Anterior cingulate cortex (tissue), 58 donors: ENCODE results near the gene RPS2.
"Not testable (repeated sequence)": the region's sequence is repeated elsewhere in the genome, so short reads cannot be mapped to it uniquely, and the experiment has no call there.

ENCODE experiments used
- DNase-seq, 58 donors: peaks; one replicate each; lab custom pipeline; 2025; lab: John Stamatoyannopoulos, UW

RPS2 gene

GRCh38 chr16:1964506-1965395, at the start of gene RPS2:
RPS2 (minus strand) TSS chr16:1964826; CDS start chr16:1964625, 201 bp downstream.
- peak; percentile 80 to 100 (median 97) for DNase-seq

GRCh38 chr16:2013527-2013926, 48.9 kb upstream of the RPS2 start:
- no peak for DNase-seq

DNA sequence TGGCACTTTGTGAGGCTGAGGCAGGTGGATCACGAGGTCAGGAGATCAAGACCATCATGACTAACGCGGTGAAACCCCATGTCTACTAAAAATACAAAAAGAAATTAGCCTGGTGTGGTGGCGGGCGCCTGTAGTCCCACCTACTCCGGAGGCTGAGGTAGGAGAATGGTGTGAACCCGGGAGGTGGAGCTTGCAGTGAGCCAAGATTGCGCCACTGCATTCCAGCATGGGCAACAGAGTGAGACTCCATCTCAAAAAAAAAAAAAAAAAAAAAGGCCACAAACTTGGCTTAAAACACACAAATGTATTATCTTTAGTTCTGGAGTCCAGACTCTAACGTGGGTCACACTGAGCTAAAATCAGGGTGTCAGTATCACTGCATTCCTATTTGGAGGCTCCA, 47.1 kb upstream of the RPS2 start:
- DNase-seq = not testable (repeated sequence)

- peak in 56 of 58 donors; percentile 15 to 89 (median 70) for DNase-seq
These were observed 45.3 kb upstream of the RPS2 start, which contains the start of gene ZNF598 for GRCh38 chr16:2009791-2010510. ZNF598 (minus strand) TSS chr16:2009821.

GRCh38 chr16:2009164-2009711, 44.6 kb upstream of the RPS2 start:
- DNase-seq = peak in 2 of 58 donors; percentile 44 to 45

- DNase-seq = no peak
These were observed 44.1 kb upstream of the RPS2 start for GRCh38 chr16:2008631-2009163.

- no peak for DNase-seq
These were observed 43.4 kb upstream of the RPS2 start for GRCh38 chr16:2008009-2008526.

DNA sequence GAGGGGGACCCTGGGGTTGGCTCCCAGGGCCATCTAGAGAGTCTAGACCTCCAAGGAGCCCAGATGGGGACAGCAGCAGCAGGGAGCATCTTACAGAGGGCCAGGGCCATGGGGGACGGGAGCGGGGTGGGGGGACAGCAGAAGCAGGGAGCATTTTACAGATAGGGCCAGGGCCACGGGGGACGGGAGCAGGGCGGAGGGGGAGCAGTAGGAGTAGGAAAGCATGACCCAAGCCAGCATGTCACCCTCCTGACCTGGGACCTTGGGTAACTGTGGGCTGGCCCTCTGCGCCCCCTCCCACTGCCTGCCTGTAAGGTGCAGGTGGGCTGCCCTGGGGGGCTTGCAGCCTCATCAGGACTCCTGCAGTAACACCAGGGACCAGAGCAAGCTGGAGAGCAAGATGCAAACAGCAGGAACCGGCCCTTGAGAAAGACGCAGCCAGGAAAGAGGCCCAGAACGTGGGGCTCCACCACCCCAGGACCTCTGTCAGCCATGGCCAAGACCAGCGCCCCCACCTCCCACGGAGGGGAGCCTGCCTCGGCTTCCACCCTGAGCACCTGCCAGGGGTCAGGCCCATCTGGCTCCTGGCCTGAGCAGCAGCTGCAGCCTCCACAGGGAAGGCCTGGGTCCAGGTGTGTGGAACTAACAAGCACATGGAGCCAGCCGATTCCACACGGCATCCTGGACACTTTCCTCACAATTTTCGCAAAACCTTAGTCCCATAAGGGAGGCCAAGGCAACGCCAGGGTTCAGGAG, 42.6 kb upstream of the RPS2 start:
- DNase-seq = no peak

DNA sequence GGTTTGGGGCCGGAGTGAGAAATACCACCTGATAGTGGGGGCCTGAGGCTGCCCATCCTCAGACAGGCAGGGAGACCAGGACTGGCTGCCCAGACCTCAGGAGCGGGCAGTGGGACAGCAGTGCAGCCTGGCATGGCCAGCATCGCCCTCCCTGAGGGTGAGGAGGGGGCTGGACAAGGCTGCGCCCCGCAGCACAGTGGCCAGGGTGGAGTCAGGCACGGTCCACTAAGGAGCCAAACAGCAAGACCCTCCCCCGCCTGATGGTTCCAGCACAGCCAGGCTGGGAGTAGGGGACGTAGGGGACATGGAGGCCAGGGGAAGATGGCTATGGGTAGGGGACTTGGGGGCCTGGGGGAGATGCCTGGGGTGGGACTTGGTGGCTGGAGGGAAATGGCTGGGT, 41.7 kb upstream of the RPS2 start:
- DNase-seq = no peak

- peak in 6 of 58 donors; percentile 16 to 55 (median 30) for DNase-seq
These were observed 41.0 kb upstream of the RPS2 start for GRCh38 chr16:2005646-2006045.

DNA sequence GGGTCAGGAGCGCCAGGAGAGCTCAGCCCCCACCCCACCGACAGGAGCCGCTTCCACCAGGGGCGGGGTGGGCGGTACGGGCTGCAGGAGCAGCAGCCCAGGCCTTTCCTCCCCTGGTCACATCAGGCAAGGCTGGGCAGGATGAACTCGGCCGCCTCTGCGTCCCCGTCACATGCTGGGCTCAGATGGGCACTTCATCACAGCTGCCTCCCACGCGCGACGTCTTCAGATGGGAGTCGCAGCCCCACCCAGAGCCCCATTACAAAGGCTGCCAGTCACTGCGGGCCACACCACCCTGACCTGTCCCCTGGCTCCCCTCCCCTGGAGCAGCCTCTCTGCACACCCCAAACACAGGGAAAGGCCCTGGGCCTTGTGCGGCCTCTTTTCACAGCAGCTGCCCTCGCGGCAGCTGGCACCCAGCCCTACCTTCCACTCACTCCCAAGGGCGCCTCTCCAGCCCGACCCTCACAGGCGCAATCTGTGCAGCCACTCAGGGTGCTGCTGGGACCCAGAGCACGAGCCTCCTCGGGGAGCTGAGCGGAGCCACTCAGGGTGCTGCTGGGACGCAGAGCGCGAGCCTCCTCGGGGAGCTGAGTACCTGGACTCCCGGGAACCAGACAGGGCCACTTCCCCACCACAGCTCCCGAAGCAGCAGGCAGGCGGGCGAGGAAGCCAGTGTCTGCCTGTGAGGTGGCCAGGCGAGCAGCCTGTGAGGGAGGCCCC, 40.3 kb upstream of the RPS2 start:
- no peak for DNase-seq

DNA sequence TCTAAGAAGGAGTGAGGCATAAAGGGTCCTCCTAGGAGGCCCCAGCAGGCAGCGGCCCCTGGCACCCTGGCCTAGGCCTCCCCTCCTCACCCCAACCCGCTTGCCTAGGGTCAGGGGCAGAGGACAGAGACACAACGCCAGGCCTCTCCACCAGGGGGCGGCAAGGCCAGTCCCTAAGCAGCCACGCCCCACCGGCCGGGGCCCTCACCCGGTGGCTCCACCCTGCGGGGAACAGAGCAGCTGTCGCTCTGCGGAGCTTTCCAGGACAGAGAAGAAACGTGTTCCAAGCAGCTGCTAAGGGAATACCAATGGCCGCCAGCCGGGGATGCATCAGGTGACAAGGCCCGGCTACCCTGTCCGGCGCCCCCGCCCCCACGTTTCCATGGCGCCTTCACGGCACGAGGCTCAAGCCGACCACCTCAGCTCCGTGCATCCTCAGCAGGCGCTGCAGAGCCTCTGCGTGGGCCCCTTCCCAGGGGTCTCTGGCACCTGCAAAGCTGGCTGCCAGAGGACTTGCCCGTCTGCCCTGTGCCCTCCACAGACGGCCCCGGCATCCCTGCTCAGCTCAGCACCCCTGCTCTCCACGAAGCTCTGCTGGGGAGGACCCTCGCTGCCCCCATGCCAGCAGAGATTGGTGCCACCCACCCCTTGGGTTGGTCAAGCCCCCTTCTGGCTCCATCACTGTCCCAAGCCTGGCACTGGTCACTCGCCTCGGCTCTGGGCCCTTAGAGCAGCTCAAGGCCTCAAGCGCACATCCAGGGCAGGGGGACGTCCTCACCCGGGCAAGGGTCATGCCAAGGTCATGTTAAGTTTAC, 39.4 kb upstream of the RPS2 start:
- DNase-seq = peak in 52 of 58 donors; percentile 11 to 83 (median 54)

- no peak for DNase-seq
These were observed 38.7 kb upstream of the RPS2 start for GRCh38 chr16:2003231-2003826.

- DNase-seq = no peak
These were observed 38.0 kb upstream of the RPS2 start for GRCh38 chr16:2002406-2003230.

GRCh38 chr16:2001456-2002355, 37.1 kb upstream of the RPS2 start:
- no peak for DNase-seq

DNA sequence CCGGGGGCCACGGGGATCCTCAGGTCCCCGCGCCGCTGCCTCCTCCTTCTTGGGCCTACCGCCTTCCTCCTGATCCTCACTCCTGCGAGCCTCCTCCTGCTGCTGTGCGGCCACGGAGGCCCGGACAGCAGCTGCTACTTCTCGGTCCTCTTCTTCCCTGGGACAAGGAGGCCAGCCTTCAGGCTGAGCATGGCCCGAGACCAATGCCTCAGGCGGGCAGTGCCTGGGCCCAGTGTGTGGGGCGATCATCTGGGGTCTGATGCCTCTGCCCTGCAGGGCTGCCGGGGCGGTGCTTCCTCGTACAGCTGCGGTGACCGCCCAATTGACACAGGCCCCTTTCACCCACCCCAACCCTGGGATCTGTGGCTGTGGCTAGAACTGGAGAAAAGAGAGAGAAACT, 36.4 kb upstream of the RPS2 start:
- DNase-seq = no peak
